HG02943 (cell line): ENCODE results near the gene KIAA0930.

ENCODE experiments used
- ATAC-seq: cut with Tn5 transposase; IDR thresholded peaks from one replicate; pipeline ENCODE4 v1.9.1; 2021; ENCODE audit warnings: mild to moderate bottlenecking, low read depth, moderate library complexity; ENCODE audit not compliant: unreplicated experiment

KIAA0930 gene

DNA sequence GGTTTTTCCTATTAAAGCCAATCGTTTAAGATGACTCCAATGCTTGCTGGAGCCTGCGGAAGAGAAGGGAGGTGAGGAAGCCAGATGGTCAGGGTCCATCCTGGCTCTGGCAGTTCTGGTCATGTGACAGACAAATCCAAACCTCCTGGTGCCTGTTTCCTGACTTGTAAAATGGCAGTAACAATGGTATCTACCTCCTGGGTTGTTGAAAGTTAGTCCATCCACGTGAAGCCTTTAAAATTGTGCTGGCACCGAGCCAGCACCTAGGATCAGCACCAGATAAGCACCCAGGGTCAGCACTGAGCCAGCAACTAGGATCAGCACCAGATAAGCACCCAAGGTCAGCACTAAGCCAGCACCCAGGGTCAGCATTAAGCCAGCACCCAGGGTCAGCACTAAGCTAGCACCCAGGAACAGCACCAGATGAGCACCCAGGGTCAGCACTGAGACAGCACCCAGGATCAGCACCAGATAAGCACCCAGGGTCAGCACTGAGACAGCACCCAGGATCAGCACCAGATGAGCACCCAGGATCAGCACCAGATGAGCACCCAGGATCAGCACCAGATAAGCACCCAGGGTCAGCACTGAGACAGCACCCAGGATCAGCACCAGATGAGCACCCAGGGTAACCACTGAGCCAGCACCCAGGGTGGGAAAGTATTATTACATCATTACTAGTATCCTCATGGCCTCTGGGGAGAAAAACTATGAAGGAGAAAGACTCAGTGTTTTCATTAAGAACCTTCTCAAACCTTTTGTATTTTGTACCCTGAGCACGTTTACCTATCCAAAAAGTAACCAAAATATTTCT lies 17.2 kb downstream of the KIAA0930 start:
- no peak for ATAC-seq

DNA sequence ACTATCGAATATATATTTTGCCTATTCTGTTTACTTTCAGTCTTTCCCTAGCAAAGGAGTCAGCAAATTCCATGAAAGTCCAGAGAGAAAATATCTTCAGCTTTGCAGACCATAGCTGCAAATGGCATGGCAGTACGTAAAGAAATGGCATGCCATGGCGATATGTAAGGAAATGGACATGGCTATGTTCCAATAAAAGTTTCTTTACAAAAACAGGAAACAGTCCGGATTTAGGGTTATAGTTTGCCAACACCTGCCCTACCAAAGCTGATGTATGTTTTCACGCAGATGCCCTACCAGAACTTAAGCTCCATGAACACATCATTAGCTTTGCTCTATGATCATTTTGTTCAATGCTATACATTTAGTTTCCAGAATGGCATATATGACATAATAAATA lies 19.5 kb downstream of the KIAA0930 start:
- ATAC-seq: no peak

DNA sequence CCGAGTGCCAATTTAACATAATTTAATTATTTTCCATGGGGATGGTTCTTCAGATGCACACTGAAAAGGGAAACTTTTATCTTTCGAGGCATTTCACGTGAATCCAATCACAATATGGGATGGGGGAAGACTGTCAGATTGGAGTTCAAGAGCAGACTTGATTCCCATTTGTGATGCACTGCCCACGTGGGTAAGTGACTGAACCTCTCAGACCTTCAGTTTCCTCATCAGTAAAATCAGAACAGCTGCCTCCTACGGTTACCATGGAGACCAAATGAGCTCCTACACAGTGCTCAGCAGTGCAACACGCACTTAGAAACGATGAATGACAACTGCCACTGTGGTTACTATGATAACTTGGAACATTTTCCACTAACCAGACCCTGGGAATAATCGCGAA lies 21.7 kb downstream of the KIAA0930 start:
- ATAC-seq: no peak

DNA sequence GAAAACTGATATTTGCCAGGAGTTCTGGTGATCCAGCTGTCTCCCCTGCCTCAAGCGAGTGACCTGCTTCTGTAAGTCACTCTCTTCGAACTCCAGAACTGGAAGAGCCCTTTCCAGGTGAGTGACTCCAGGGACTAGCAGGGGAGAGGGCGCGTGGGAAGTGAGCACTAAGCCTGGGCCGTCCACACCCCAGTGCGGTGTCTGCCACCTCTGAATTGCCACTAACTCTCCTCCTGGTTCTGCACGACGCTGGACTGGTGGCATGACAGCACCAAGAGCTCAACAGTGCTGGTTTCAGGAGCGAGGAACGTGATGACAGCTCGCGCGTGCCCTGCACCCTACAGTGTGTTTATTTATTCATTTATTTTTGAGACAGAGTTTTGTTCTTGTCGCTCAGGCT lies 22.9 kb downstream of the KIAA0930 start:
- no peak for ATAC-seq

DNA sequence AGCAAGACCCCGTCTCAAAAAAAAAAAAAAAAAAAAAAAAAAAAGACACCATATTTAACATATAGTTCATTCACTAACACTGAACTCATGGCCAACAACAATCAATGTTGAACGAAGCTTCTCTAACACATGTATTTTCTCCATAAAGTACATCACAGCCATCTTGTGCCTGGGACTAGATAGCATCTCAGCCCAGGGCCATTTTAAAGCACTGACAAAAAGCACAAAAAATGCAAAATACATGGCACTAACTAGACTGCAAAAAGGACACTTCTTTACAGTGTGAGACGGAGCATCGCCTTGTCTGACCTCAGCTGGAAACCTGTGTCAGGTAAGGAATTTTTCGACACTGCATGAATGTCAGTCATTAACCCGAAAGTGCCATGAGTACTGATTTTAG lies 23.3 kb downstream of the KIAA0930 start:
- no peak for ATAC-seq

DNA sequence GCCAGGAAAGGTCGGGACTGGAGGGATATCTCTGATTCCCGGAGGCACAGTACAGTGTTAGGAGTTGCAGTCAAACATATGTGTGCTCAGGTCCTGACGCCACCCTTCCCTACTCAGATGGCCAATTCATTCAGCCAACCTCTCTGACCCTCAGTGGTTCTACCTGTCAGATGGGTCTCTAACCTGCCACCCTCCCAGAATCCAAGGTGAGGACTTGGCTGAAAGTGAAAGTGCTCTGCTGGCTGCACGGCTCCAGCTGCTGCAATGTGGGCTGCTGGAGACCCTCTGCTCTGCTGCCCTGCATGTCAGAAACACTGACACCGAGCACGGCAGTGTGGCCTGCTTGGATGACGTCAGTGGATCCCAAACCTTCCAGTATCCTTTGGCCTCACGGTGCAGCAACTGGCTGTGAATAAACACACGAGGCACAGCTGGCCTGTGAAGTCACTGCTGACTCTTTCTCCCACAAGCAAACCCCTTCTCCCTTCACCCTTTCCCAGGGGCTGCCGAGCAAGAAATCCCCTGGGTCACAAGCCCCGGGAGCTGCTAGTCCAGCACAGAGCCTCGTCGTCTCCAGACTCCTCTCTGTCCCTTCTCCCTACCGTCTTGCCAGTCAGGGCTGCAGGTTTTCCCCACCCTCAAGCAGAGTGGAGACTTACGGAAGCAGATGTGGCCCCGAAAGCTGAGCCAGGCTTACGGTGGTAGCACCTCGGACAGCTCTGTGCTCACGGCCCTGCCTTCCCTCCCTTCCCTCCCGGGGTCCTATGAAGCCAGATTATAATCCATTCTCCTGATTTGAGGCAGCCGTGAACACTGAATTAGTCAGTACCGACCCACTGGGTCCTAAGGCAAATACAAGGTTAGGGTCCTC lies 24.3 kb downstream of the KIAA0930 start:
- ATAC-seq: no peak

DNA sequence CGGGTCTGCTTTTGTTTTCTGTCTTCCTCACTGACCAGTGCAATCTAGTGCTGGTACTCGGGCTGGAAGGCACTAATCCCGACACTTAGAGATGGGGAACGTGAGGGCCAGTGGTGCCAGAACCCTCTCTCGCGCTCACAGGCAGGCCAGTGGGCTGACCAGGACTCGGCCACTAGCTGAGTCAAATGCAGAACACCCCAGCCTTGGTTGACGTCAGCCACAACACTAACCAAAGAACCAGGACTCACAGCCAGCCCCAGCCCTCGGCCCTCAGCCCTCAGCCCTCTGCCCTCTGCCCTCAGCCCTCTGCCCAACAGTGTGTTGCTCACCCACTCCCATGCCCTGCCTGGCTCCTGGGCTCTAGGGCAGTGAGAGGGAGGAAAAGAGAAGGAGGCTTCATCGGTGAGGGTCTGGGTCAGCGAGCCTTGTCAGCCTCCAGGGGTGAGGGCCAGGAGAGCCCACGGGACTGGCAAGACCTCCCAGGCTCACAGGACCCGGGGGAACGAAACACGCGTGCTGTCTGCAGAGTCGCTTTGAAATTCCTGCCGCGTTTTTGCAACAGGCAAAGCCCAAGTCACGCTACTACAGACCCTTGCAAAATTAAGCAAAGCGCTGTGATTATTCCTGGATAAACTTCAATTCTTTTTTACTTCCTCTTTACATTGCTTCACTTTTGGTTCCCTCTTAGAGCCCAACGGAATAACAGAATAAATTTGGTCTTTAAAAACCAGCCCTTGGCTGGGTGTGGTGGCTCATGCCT lies 27.5 kb downstream of the KIAA0930 start:
- no peak for ATAC-seq

DNA sequence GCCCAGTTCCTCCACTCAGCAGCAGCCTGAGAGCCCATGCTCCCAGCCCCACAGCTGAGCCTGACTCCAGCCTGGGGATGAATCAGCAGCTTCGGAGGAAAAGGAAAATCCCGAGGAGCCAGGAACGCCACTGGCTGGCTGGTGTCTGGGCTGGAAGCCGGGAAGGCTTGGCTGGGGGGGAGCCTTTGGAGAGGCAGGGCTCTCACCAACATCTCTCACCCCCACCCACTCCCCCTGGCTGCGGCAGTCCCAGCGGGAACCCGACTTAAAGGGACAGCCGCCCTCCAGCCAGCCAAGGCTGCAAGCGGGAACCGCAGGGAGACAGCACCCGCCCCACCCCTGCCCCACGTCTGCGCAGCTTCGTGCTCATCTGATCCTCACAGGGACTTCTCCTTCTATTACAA lies 28.4 kb downstream of the KIAA0930 start:
- no peak for ATAC-seq

DNA sequence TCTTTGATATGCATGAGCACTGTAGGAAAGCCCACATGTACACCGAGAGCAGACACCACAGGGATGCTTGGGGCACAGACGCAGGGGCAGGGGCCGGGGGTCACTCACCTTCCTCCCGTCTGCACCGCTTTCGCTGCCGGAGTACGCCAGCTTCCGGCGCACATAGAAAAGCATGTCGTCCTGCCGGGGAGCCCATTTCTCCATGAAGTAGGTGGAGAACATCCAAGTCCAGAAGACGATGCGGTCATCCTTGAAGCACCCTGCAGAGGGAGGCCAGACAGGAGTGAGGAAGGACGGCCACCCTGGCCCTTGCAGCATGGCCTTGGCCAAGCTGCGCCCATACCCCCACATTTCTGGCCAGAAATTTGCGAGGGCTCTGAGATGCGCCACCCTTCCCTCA lies 28.8 kb downstream of the KIAA0930 start:
- ATAC-seq: no peak

DNA sequence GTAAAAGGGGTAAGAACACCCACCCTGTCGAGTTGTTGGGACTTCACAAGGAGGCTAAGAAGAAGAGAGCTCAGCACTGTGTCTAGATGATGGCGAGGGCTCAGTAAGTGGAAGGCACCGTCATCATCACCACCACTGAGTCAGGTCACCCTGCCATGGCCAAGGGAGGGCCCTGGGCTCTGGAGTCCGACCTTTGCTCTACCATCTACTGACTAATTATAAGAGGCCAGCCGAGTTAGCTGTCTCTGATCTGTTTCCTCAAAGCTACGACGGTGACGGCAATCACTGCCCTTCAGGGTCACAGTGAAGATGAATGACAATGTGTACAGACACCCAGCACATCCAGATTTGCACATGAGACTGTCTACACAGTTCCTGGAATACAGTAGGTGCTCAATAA lies 29.3 kb downstream of the KIAA0930 start:
- no peak for ATAC-seq

DNA sequence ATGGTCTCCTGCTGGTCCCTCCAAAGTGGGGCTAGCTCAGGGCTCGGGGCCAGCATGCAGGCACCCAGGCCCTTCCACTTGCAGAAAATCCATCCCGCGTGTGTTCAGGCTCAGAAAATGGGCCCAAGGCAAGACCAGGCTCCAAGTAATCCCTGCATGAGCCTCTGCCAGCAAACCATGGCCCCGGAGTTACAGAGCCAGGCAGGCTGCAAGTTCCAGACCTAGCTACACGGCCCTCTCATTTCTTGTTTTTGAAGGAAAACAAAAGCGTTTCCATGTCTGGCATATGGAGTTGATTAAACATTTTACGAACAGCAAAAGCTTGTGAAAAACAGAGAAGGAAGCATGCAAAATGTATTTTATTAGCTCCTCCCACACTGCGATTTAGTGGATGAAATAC lies 29.7 kb downstream of the KIAA0930 start:
- ATAC-seq: no peak

DNA sequence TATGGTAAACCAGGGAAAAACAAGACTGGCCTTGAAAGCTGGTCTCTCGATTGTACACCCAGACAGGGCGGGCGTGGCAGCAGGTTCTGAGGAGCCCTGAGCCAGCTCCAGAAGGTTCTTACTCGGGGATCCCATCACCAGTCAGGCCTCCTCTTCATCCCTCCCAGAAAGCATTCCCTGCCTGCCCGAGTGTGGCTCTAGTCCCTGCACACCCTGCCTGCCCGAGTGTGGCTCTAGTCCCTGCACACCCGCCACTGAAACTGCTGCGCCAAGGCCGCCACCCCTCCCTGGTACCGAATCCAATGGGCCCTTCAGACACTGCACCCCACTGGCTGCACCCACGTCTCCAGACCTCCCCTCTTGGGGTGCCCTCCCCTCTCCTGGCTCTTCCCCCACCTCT lies 30.1 kb downstream of the KIAA0930 start:
- ATAC-seq: no peak

DNA sequence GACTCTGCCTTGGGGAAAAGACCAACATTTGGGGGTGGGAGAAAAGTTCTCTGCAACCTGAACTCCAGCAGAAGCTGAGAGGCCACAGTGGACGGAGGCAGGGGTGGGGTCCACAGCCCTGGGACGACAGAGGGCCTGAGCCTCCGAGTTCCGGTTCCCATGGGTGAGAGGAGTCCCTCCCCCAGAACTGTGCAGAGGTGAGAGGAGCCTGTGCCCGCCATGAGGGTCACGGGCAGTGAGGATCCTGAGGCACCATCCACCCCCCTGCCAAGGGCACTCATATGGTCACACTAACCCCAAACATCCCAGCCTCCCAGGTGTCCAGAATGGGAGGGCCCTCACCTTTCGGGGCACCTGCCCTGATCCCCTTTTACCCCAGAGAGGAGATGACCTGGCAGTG lies 30.5 kb downstream of the KIAA0930 start:
- ATAC-seq: no peak

DNA sequence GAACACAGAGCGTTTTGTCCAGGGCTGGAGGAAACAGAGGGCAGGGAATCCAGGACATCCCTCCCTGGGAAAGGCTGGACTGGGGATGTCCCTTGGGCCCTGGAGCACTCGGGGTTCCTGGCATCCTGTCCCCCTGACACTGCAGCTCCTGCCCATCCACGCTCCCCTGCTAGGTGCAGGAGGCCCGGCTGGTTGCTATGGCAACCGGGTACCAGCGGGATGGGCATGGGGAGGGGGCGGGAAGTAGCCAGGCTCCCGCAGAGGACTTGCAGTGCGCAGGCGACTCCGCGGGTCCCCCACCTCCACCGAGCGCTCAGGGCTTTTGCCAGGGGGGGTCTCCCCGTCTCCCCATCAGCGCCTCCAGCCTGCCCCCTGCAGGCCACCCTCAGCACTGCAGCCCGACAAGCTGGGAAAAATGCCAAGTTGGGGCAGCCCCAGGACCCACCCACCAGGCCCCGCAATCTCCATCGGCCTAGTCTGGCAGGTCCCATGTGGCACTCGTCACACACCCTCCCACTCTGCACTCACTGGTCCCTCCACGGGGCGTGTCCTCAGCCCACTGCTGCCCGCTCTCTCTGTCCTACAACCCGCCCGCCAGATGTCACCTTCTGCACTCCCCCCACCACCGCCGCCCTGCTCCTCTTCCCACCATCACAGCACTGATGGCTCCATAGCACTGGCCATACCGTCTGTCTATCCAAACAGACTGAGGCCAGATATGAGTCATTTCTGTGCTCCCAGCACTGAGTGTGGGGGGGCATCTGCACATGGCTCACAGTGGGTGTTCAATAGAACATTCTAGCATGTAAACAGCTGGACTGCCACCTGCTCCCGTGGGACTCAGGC lies 31.5 kb downstream of the KIAA0930 start:
- ATAC-seq: no peak

DNA sequence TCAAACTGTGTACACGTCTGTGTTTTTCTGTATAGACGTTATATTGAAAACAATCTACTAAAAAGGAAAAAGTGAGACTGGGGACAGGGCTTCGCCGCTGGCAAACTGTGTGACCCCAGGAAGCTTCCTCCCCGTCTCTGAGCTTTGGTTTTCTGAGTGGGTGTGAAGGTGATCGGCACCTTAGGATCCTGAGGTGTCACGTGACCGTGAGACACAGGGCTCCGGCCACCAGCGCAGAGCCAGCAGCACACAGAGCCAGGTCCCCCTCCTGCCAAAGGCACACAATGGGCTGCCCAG lies 32.0 kb downstream of the KIAA0930 start:
- no peak for ATAC-seq

DNA sequence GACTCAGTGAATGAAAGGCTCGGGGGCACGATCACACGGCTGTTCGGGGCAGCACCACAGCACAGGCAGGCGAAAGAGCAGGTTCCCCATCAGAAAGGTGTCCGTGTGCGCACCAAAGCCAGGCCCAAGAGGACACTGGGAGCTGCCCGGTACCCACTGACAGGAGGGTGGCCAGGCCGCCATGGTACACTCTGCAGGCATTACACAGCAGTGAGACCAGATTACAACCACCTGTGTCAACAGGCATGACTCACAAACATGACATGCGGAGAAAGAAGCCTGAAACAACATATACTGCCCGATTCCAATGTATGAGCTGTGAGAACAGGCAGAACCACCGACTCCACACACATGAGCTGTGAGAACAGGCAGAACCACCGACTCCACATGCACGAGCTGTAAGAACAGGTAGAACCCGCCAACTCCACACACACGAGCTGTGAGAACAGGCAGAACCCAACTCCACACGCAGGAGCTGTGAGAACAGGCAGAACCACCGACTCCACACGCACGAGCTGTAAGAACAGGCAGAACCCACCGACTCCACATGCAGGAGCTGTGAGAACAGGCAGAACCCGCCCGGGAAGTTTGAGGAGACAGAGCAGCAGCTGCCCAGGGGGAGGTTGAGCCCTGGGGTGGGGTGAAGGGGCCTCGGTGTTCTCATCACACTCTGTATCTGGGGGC lies 32.6 kb downstream of the KIAA0930 start:
- ATAC-seq: no peak

DNA sequence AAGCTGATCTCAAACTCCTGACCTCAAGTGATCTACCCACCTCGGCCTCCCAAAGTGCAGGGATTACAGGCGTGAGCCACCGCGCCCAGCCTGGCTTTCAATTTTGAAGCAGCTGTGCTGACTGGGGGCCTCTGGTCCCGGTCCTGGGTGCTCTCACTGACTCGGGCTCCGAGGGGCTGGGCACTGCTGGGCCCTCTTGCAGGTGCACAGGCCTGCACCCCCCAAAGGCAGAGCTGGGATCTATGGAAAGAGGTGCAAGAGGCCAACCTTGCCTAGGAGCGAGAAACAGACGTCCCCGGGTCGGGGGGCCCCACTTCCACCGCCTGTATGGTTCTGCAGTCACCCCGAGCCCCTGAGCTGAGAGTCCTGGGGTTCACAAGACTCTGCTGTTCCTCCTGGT lies 33.2 kb downstream of the KIAA0930 start:
- no peak for ATAC-seq

DNA sequence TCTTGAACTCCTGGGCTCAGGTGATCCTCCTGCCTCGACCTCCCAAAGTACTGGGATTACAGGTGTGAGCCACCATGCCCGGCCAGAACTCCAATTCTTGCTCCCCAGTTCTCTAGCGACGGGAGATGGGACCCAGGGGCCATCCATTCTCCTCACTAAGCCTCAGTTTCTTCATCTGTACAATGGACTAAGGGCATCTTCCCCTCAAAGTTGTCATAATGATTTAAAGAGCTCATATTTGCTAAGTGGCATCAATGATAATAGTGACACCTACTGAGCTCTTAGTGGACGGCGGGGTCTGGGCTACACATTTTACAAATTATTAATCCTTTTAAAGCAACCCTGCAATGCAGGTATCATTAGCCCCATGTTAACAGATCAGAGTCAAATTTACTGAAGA lies 34.5 kb downstream of the KIAA0930 start:
- no peak for ATAC-seq

DNA sequence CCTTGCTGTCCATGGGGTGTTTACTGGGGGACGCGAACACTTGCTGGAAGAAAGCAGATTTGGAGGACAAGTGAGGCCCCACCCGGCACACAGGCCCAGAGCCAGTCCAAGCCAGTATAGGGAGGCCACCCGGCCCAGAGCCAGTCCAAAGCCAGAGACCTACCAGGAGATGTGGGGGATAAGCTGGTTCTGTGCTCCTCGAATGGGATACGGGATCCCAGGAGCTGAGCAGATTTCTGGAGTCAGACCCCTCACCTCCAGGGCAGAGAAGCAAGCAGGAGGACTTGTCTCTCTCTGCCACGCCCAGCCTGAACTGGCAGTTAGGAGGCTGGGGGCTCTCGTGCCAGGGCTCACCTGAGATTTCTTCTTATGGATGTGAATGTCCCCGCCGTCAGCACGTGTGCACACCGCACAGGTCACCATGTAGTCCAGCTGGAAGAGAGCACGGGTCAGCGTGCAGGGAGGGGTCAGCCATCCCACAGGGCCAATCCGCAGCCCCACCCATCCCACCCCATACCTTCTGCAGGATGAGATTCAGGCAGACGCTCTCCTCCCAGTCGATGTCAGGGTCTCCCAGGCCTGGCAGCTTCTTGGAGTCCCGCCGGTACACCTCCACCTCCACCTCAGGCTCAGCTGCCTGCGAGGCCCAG lies 35.3 kb downstream of the KIAA0930 start:
- ATAC-seq: no peak
